GM19025 (cell line): ENCODE results near the gene PUSL1.

Experiments used
- ATAC-seq: cut with Tn5 transposase; IDR thresholded peaks from one replicate; pipeline ENCODE4 v1.9.1; 2021; ENCODE audit warnings: mild to moderate bottlenecking, low read depth, moderate library complexity; ENCODE audit not compliant: unreplicated experiment

PUSL1 gene

DNA sequence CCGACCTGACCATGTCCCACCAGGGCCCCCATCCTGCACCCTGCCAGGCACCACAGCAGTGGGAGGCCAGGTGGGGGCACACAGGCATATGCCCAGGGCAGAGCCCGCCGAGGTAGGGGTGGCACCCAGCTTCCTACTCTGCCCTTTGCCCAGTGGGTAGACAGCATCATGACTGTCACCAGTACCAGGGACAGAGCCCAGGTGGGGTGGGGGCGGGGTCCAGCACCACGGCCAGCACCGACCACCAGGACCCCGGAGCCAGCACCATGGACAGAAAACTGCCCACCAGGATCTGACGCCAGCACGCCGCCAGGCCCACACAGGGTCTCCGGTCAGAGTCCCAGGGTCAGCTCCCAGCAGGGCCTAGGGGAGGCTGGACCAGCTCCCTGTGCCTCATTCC lies 26.4 kb downstream of the PUSL1 start:
- no peak for ATAC-seq

DNA sequence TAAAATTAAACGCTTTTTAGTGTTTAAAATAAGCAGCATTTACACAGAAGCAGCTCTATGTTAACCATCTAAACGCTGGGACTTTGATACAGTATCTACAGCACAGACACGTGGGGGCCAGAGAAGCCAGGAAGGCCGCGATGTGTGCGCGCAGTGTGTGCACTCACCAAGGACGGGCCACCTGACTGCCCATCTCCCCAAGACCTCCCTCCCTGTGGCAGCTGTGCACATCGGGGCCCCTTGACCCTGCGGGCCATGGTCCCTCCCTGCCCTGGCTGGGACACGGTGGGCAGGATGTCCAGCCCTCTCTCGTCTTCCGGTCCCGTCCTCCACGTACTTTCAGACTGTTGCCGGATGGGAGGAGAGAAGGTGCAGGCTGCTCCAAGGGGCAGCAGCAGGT lies 26.9 kb downstream of the PUSL1 start:
- no peak for ATAC-seq

DNA sequence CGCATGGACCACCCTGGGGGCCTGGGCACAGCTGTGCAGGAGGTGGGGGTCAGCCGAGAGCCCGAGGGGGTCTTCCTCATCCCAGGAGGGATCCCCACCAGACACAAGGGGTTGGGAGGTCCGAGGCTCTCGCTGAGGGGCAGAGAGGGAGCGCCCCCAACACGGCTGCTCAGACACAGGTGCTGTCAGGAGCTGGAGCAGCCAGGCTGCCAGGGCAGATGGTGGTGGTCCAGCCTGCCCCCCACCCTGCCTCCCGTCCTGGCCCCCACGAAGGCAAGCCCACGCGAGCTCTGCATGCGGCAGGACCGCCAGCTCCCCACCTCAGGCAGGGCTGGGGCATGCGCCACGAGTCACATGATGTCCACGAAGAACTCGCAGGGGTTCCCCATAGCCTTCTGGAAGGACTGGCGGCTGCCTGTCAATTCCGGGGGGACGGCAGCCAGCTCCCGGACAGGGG lies 27.4 kb downstream of the PUSL1 start:
- no peak for ATAC-seq

DNA sequence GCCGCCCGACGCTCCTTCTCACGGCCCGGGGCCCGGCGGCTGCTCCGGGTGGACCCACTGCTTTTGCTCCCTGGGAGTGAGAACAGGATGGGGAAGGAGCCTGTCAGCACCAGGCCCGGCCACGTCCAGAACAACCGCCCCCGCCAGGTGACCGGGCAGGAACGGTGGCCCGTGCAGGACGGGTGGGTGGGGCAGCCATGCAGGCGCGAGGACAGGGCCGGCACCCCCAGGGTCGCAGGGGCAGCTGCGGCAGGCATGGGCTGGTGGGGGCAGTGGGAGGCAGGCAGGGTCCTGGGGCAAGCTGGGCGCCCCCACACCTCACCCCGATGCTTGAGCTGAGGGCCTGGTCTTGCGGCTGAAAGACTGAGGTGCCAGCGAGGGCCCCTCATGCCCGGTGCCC lies 28.0 kb downstream of the PUSL1 start:
- no peak for ATAC-seq

DNA sequence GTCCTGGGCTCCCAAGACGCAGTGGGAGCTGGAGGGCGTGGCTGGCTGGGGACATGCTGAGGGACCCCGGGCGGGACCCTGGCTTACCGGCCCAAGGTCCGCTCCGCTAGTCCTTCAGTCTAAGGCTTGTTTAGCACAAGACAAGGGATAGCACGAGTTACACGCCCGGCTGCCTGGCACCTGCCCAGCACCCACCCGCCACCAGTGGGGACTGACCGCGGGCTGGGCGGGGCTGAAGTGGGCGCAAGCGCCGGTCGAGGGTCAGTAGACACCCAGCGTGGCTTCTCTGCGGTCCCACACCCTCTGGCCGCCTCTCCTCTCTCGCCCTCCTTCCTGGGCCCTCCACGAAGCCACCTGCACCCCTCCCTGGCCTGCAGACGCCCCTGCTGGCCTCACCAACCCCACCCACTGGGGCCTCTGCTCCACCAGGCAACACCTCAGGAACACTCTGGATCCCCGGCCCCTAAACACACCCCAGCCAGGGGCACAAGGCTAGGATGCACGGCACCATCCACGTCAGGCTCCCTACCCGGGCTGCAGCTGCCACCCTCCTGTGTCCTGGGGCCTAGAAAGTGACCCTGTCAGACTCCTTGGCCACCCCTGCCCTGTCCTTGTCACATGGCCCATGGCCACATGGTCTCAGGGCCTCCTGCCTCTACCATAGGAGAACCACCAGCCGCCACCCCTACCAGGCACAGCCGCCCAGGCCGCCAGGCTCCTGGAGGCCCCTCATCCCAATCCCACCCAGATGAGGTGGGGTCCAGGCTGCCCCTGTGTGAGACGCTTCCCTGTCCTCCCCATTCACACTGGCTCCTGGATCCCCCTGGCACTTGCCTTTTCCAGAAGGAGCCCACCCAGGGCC lies 28.8 kb downstream of the PUSL1 start:
- ATAC-seq = no peak

DNA sequence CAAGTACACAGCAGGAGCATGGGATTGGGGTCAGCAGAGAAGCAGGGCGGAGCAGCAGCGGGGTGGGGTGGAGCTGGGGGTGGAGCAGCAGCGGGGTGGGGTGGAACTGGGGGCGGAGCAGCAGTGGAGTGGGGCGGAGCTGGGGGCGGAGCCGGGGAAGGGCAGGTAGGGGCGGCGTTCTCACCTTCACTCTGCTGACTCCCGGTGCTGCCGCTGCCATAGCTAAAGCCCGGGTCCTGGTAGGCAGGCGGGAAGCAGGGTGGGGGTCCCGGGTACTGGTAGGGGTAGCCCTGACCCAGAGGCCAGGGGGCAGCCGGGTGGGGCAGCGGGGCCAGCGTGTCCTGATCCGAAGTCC lies 29.4 kb downstream of the PUSL1 start:
- ATAC-seq = no peak

DNA sequence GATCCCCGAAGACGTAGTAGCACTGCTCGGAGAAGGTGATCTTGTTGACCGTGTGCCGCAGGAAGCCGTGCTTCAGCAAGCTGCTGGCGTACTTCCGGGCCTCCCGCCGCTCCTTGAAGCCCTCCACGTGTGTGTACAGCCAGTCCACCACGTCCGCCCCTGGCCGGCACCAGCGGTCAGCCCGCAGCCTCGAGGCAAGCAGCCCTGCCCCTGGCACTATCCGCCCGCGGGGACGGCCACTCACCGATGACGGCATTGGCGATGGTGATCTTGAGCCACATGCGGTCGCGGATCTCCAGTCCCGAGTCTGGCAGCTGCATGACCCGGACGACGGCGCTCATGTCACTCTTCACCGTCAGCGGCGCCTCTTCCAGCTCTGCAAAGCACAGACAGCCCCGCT lies 29.9 kb downstream of the PUSL1 start:
- no peak for ATAC-seq

DNA sequence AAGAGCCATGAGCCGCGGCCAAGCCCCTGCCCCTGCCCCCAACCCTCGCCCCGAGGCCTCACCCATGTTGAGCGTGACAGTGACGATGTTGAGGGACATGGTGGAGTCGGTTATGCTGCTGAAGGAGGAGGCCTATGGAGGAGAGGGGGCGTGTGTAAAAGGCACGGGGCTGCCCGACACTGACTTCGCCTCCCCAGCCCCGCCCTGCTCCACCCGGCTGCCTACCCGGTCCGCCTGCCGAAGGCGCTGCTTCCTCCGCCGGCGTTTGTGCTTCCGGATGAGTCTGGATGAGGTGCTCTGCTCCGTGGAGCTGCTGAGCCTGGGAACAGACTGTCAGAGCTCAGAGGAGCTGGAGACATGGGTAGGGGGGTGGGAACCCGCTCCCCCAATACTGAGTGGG lies 31.8 kb downstream of the PUSL1 start:
- no peak for ATAC-seq

DNA sequence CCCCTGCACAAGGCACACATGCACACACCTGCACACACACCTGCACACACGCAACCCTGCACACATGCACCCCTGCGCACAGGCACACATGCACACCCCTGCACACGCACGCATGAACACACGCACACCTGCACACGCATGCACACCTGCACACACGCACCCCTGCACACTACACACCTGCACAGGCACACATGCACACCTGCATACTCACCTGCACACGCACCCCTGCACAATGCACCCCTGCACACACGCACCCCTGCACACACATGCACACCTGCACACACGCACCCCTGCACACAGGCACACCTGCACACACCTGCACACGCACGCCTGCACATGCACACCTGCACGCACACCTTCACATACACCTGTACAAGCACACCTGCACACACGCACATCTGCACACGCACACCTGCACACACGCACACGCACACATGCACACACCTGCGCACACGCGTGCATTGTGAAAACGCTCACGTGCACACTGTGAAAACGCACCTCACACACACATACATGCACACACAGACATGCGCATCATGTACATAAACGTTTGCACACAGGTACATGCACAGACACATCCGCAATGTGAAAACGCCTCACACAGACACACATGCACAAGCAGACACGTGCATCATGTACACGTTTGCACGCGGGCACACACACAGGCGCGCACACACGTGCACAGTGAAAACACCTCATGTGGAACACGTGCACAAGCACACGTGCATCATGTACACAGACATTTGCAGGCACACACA lies 32.6 kb downstream of the PUSL1 start:
- ATAC-seq = no peak

DNA sequence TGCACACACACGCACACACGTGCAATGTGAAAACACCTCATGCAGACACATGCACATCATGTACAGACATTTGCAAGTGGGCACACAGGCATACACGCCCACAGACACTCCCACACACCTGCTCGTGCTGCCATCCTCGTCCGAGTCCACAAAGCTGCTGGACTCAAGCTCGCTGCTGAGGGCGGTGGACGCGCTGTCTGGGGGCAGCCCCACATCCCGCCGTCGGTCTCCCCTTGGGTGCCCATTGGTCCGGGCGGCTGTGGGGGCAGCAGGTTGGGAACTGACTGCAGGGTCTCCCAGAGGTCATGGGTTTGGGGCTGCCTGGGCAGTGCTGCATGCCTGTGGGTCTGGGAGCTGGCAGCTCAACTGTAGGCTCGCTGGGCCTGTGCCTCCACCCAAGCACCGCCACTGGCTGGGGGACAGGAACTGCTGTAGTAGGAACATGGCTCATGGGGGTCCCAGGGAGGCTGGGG lies 33.2 kb downstream of the PUSL1 start:
- no peak for ATAC-seq

DNA sequence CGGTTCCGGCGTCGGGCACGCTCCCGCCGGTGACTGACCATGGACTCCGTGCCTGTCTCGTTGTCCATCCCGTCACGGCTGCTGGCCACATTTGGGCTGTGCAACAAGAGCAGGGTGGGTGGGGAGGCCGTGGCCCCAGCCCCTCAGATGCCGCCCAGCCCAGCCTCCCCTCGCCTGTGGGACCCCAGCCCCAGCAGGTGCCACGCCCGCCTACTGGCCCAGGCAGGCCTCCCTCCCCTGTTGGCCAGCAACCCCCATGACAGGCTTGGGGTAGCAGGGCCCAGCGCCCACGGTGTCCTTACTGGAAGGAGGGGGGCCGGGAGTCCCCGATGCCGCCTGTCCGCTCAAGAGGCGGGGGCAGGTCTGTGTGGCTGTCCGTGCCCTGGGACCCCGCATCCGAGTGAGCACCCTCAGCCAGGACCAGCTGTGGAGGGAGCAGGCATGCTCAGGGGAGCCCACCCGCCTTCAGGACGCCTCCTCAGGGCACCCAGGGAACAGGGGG lies 33.7 kb downstream of the PUSL1 start:
- no peak for ATAC-seq

DNA sequence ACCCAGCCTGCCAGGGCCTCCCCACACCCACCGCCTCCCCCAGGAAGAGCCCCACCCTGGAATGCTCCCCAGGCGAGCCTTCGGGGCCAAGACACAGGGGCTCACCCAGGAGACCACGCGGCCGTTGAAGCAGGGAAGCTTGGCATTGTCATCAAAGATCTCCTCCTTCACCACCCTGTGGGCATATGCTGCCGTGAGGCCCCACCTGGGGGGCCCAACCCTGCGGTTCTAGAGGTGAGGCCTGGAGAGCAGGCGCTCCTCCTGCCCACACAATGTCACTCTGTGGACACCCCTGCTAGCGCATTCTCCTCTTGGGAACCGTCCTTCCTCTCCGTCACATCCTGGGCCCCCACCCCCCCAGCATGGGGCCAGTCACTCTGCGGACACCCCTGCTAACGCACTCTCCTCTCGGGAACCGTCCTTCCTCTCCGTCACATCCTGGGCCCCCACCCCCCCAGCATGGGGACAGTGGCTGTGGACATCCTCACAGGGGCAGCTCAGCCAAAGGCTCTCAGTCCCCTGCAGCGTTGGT lies 34.3 kb downstream of the PUSL1 start:
- ATAC-seq = no peak

DNA sequence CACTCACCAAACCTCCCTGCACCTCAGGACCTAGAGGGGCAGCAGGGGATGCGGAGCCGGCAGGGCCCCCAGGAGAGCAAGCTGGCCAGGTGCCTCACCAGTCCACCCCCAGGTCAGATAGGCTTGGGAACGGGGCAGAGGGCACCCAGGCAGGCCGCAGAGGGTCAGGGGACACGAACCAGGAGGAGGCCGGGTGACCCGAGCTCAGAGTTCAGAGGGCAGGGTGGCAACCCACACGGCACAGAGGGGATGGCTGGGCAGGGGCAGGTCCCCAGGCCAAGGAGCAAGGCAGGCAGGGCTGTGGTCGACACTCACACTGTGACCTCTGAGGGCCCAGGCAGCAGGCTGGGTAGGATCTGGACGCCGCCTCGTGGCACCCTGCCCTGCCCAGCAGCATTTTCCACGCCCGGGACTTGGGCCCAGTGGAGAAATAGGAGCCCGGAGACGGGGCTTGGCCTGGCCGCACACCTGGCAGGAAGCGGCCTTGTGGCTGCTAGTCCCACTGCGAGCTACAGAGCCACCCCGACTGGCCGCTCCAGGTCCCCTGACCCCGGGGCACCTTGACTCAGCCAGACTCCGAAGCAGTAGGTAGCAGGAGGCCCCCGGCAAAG lies 35.5 kb downstream of the PUSL1 start:
- ATAC-seq = no peak

DNA sequence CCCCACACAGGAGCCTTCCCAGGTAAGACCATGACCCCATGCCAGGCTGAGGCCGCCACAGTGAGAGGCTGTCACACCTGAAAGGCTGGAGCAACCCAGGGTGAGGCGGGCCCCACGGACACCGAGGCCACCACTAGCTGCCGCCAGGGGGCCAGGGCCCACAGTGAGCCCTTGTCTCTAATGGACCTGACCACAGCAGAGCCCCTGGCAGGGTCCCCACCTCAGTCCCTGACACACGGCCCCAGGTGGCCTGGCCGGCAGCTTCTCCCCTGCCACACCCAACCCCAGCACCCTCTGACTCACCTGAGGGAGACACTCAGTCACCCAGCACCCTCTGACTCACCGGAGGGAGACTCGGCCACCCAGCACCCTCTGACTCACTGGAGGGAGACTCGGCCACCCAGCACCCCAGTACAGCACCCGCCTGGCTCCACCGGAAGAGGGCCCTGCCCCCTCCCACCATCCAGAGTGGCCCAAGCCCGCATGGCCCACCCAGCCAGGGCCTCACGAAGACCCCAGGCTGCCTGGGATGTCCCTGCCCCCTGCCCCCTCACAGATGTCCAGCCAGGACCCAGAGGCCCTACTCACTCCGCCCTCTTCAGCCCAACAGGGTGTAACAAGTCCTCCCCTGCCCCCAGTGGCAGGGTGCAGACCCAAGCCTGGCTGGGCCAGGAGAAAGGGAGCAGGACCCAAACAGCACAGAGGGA lies 36.4 kb downstream of the PUSL1 start:
- ATAC-seq = no peak

DNA sequence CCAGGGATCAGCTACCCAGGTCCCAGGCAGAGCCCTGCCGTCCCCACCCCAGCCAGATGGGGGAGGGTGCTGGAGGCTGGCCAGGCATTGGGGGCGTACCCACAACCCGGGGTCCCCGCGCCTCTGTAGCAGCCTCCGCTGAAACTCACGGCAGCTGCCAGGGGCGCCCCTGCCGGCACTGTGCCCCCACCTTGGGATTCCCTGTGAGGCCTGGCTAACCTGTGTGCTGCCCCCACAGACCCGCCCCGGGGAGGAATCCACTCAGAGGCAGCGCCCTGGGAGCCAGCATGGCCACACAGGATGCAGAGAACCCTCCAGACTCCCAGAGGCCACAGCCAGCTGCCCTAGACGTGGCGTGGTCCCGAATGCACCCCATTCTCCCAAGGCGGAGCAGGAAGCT lies 37.0 kb downstream of the PUSL1 start:
- no peak for ATAC-seq

DNA sequence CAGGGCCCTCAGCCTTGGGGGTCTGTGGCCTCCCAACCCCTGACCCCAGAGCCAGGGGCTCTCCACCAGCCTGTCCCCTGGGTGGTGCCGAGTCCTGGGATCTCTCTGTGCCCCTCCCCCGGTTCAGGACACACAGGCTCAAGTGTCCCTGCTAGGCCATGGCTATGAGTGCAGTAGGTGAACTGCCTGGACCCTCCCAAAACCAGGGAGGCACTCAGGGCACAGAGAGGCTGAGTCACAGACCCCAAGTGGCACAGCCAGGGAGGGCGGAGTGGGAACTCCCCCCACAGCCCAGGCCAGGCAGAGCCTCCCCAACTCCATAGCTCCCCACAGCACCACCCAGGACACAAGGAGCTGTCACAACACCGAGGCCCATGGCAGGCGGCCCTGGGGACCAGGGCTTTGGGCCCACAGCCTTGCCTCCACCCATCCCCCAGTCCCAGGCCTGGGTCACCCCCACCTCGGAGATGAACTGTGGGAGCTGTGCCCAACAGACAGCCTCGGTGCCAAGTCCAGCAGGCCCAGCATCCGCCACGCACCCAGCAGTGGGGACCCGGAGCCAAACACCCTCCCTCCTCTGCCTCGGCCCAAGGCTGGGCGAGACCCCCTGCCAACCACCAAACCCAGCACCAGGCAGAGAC lies 37.6 kb downstream of the PUSL1 start:
- ATAC-seq = no peak

DNA sequence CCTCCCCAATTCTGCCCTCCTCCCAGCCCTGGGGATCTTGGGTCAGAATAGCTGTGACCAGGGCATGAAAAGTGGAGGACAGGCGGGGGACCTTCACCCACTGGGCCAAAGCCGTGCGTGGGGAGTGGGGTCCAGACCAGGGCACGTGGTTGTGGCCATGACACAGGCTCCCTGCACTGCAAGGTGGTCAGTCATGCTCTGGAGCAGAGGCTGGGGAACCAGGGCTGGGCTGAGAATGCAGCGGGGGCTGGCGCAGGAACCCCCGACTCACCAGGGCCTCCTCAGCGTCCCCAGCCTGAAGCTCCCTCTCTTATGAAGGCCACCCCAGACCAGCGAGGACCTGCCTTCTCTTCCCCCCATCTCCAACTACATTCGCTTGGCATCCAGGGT lies 38.1 kb downstream of the PUSL1 start:
- ATAC-seq = no peak

DNA sequence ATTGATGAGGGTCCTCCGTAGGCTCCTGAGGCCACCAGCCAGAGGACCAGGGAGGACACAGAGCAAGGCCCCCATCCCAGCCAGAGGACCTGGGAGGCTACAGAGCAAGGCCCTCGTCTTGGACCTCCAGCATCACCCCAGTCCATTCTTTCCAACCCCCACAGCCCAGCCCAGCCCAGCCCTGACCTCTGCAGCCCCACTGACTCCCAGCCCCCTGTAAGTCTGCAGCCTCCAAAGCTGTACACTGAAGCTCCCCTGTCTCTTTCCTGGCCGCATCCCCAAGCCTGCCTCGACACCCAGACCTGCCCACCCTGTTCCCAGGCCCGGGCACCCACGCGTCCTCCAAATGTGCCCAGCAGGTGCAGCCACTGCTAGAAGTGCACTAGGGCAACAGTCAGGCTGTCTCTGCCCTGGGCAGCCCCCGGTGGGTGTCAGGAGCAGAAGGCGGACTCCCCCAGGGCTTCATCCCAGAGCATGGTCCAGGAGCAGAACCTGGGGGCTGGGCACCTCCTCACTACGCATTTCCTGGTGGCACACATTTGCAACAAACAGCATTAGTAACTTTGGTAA lies 38.7 kb downstream of the PUSL1 start:
- no peak for ATAC-seq

DNA sequence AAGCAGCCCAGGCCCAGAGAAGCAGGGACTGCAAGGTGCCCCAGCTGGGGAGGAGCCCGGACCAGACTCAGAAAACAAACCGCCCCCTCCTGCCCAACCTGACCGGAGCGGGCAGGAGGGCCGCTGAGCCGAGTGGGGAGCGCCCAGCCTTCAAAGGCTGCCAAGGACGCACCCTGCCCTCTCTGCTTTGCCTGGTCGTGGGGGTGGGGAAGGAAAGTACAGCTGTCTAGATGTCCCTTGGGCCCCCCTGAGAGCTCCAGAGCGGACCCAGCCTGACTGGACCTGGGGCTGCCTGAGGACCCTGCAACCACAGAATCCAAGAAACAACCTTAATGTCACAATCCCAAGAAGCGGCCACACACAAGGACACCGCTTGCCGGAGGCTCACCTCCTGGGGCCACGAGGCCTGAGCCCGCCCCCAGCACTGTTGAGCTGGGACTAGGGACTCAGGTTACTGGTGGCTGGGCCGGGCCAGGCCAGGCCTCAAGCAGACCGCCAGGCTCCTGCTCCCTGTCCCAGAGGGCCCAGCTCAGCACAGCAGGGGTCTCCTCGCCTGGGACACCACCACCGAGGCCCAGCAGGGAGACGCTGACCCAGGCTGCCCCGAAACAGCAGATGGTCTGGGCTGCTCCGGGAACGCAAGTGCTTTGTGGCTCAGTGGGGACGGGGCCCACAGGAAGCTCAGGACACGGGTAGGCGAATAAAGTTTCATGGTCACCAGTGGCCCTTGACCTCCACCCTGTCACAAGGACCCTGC lies 39.4 kb downstream of the PUSL1 start:
- ATAC-seq = no peak
